ENCODE data around the gene HLF.

Gene HLF

GRCh38 chr17:55290492-55291113 lies 25.8 kb downstream of the HLF start:
- no peak for DNase-seq (ENCODE audit: low spot score)

GRCh38 chr17:55291114-55291507 lies 26.4 kb downstream of the HLF start:
- no peak for DNase-seq (ENCODE audit: low spot score)

- DNase-seq (ENCODE audit: low spot score), result no peak
Measured at GRCh38 chr17:55292094-55292493, 27.3 kb downstream of the HLF start.

- DNase-seq (ENCODE audit: low spot score), result no peak
Measured at GRCh38 chr17:55294042-55294751, 29.4 kb downstream of the HLF start.

GRCh38 chr17:55295411-55296170 lies 30.8 kb downstream of the HLF start:
- peak; percentile 71 for DNase-seq (ENCODE audit: low spot score)

GRCh38 chr17:55296171-55296695 lies 31.5 kb downstream of the HLF start:
- DNase-seq (ENCODE audit: low spot score), result no peak

- DNase-seq (ENCODE audit: low spot score), result no peak
Measured at GRCh38 chr17:55296699-55297098, 31.9 kb downstream of the HLF start.

- no peak for DNase-seq (ENCODE audit: low spot score)
Measured at GRCh38 chr17:55298111-55298730, 33.5 kb downstream of the HLF start.

GRCh38 chr17:55299162-55299838 lies 34.5 kb downstream of the HLF start:
- DNase-seq (ENCODE audit: low spot score), result no peak

GRCh38 chr17:55299890-55300289 lies 35.1 kb downstream of the HLF start:
- no peak for DNase-seq (ENCODE audit: low spot score)

GRCh38 chr17:55300479-55301290 lies 35.9 kb downstream of the HLF start:
- no peak for DNase-seq (ENCODE audit: low spot score)

GRCh38 chr17:55301521-55302406 lies 37.0 kb downstream of the HLF start:
- no peak for DNase-seq (ENCODE audit: low spot score)

GRCh38 chr17:55302407-55302787 lies 37.6 kb downstream of the HLF start:
- DNase-seq (ENCODE audit: low spot score), result no peak

- DNase-seq (ENCODE audit: low spot score), result no peak
Measured at GRCh38 chr17:55303008-55303493, 38.3 kb downstream of the HLF start.

GRCh38 chr17:55303701-55304145 lies 39.0 kb downstream of the HLF start:
- no peak for DNase-seq (ENCODE audit: low spot score)

- no peak for DNase-seq (ENCODE audit: low spot score)
Measured at GRCh38 chr17:55304171-55304859, 39.6 kb downstream of the HLF start.

- DNase-seq (ENCODE audit: low spot score), result no peak
Measured at GRCh38 chr17:55305321-55306087, 40.7 kb downstream of the HLF start.

GRCh38 chr17:55307879-55308278 lies 43.1 kb downstream of the HLF start:
- no peak for DNase-seq (ENCODE audit: low spot score)
